VCaP (cell line): ENCODE measurements around the gene R3HCC1L.
"Not testable (repeated sequence)": the region's sequence is repeated elsewhere in the genome, so short reads cannot be mapped to it uniquely, and the experiment has no call there.

ENCODE experiments used
- H3K27ac ChIP-seq: fragments of 450-650 bp; 2 replicates; pipeline ENCODE4 v1.5.1; 2017
- CTCF ChIP-seq: fragments of 450-650 bp; conservative IDR thresholded peaks from 2 replicates; pipeline ENCODE4 v1.5.1; 2017; ENCODE audit warnings: mild to moderate bottlenecking, moderate library complexity

R3HCC1L gene

GRCh38 chr10:98226508-98227144 is 92.2 kb downstream of the R3HCC1L start:
- no peak overlapping the region for H3K27ac ChIP-seq
- TF ChIP-seq CTCF: no peak

GRCh38 chr10:98227713-98228112 is 93.3 kb downstream of the R3HCC1L start:
- not testable (repeated sequence) for H3K27ac ChIP-seq

DNA sequence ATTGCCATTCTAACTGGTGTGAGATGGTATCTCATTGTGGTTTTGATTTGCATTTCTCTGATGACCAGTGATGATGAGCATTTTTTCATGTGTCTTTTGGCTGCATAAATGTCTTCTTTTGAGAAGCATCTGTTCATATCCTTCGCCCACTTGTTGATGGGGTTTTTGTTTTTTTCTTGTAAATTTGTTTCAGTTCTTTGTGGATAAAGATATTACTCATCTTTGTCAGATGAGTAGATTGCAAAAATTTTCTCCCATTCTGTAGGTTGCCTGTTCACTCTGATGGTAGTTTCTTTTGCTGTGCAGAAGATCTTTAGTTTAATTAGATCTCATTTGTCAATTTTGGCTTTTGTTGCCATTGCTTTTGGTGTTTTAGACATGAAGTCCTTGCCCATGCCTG is 93.8 kb downstream of the R3HCC1L start:
- H3K27ac ChIP-seq: not testable (repeated sequence)

GRCh38 chr10:98231417-98231816 is 97.0 kb downstream of the R3HCC1L start:
- TF ChIP-seq CTCF: no peak
- H3K27ac ChIP-seq: no peak overlapping the region

- TF ChIP-seq CTCF: no peak
- no peak overlapping the region for H3K27ac ChIP-seq
Observed at GRCh38 chr10:98235846-98236245, 101.4 kb downstream of the R3HCC1L start.

DNA sequence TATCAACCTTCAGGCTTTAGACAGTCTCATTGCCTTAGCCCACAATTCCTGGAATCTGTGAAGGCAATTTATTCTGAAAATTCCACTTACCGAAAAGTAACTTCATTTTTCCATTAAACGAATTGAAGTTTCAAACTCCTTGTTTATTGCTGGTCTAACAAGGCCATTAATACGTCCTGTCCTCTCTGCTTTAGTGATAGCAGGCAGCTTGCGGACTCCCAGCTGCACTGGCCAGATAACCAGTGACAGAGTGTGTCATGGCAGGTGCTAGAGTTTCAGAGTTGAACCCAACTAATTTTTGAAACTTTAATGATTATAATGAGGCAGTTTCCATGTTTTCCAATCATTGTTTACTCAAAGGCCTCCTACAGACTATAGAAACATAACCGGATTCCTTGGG is 102.4 kb downstream of the R3HCC1L start:
- no peak for TF ChIP-seq CTCF
- H3K27ac ChIP-seq: no peak overlapping the region

GRCh38 chr10:98238391-98238790 is 103.9 kb downstream of the R3HCC1L start:
- no peak overlapping the region for H3K27ac ChIP-seq
- no peak for TF ChIP-seq CTCF

DNA sequence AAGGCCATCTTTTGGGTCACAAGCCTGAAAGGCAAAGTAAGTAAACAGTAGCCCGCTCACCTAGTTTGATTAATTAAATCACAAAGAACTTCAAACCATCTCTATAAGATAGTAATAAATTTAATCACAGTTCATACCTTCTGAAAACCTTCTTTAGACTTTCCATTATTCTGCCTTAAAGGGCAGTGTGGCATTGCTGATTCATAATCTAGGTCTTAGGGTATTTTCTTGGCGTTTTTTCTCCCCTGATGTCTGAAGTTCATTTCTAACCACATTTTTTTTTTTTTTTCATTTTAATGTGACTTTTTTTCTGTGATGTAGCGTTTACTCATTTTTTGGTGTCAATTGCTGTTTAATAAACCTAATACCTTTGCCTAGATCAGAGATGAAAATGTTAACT is 106.1 kb downstream of the R3HCC1L start:
- TF ChIP-seq CTCF: no peak
- no peak overlapping the region for H3K27ac ChIP-seq

DNA sequence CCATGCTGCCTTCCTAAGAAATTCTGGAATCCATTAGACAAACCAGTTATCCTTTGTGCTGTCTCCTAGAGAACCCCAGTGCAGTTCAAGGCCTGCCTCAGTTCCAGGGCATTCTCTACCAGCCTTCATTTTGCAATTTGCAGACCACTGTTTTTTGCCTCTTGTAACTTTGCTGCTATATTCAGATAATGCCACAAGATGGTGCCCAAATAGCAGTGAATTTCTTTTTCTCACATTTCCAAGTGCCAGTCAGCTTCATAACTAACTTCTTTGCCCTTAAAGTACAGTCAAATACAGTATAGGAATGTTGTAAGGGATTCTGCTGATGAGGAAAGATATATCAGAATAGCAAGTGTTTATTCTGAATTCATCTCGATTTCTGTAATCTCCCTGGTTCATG is 108.4 kb downstream of the R3HCC1L start:
- H3K27ac ChIP-seq: no peak overlapping the region
- TF ChIP-seq CTCF: peak; percentile 76
